HPDE6-E6E7 (cell line): ENCODE data around the gene VPS37C.

Source experiments
- DNase-seq: peaks from one replicate; pipeline ENCODE4 v3.0.0; 2011; ENCODE audit warnings: missing footprints; ENCODE audit errors: extremely low spot score

The VPS37C gene

DNA sequence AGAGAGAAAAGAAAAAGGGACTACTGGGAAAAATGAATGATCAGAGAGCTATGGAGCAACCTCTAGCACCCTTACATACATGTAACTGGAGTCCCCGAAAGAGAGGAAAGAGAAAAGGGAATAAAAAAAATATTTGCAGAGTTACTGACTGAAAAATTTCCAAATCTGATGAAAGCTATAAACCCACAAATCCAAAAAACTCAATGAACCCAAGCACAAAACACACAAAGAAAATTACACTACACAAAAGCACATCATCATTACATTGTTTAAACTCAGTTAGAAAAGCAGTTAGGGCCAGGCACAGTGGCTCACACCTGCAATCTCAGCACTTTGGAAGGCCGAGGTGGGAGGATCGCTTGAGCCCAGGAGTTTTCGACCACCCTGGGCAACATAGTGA is 6.7 kb downstream of the VPS37C start:
- no peak for DNase-seq

DNA sequence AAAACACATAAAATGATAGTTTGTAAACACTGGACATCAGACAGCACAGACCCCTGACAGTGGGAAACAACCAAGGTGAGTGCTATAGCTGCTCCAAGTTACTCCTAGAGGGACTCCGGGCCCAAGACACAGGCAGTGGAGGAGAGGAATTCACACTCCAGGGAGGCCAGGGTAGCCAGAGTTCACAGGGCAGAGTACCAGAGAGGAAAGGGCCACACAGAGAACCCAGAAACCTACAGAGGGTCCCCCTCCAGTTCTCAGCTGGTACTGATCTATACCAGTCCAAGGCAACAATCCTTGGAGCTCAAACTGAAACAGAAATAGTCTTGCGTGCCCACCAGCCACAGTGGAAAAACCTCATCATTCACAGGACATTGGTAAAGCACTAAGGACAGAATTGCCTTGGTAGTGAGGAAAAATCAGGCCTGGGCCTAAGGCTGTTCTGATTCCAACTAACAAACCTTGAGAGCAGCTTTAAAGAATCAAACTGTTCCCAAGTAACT is 7.6 kb downstream of the VPS37C start:
- DNase-seq: no peak

DNA sequence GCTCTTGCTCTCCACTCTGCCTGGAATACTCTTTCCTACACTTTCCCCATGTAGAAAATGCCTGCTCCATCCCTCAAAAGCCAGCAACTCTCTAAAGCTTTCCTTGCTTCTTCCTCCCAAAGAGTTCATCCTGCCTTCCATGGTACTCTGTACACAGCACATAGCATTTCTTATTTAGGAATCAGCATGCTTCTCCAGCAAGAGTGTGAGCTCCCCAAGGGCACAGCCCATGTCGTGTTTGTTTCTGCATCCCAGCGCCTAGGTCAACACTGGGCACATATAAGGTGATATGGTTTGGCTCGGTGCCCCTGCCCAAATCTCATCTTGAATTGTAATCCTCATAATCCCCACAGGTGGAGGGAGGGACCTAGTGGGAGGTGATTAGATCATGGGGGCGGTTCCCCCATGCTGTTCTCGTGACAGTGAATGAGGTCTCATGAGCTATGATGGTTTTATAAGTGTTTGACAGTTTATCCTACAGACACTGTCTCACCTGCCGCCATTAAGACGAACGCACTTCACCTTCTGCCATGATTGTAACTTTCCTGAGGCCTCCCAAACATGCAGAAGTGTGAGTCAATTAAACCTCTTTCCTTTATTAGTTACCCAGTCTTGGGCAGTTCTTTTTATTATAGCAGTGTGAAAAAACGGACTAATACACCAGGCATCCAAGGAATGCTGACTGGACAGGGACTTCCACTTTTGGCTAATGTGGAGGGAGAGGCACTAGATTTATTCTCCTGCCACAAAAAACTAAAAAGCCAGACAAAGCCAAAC is 8.2 kb downstream of the VPS37C start:
- DNase-seq: peak; percentile 58

DNA sequence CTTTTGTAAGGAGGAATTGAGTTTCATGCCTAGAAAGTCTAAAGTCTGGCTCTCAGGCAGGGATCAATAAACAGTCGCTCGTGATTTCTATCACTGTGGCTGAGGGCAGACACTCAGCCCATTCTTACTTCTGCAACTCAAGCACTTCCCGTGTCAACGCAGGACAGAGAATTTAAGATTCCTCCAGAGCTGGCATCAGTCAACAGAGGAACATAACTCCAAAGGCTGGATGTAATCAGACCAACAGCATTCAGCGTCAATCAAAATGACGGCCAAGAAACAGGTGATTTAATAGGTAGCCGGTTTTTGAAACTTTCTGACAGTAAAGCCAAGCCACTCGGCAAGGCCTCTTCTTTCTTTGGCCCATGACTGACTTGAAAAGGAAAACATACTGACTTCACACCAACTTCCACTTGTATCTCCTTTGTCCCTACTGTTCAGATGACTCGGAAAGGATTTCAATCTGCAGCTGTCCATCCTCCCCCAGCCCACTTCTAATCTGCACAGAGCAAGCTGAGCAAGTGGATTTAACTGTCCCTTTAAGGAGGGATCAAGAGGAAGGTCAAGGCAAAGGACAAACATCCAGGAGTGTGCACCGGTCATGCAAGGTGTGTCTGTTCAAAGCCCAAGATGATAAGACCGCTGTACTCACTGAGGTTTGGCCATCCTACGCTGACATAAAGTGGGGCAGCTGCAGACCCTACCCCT is 9.5 kb downstream of the VPS37C start:
- no peak for DNase-seq

DNA sequence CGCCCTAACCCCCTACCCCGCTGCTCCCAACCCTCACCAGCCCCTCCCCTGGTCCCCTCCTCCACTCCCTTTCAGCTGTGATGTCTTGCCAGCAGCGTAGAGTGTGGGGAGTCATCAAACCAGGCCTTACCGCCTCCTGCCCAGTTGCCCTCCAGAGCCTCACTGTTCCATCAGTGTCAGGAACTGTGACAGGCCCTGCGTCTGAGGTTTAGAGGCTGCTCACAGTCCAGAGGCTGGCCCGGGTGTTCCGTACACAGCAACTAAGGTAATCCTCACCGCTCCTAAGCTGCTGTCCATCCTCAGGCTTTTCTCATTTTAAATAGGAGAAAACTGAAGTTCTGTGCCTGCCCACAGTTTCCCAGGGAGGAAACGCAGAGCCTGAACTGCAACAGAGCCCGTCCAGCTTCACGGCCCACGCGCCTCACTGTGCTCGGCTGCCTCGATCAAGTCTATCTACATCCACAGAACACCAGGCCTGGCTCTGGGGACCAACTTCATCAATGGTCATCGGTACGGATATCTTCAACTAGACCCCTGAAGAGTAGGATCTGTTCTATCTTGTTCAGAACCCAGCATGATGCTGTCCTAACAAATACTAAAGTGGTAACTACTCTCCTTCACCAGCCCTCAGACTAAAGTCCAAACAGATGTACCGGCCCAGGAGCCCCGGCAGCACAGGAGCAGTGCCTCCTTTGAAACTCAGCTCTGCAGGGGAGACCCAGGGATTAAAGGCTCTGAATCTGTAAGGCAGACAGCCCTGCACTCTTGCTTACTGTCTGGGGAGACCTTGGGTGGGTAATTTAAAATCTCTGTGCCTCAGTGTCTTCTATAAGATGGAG is 10.3 kb downstream of the VPS37C start:
- DNase-seq: no peak

DNA sequence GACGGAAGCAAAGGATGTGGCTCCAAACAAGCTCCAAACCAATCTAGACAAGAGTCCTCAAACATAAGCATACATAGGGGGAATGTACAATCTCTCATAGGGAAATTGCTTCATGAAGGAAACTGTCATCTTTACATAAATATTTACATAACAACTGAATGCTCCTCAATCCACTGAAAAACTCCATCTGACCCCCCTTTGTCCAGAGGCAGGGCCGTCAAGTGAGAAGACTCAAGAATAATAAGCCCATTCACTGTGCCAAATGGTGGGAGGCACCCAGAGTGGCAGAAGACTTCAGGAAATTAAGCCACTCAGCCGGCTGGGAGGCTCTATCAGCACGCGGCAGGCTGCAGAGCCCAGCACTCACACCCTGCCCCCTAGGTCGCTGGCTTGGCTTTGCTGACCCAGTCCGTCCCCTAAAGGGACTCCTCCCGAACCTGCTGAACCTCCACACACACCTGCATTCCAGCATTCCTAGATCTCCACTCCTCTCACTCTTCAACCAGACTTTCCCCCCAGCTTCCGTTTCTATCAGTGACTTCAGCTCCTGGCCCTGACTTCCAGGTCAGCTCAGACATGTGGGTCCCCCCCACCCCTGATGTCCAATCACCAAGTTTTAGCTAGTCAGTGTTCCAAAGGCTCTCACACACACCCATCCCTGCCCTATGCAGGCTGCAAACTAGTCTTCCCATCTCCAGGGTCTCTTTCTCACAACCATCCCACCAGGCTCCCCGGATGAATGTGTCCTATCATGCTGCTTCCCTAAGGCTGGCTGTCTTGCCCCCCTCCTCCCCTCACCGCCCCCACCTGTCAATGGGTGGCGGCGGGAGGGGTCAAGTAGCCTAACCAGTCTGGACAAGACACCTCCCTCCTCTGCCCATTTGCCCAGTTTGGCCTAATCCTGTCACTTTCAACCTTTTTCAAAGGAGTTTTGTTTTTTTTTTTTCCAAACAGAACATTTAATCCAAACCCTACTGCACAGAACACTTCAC is 11.3 kb downstream of the VPS37C start:
- no peak for DNase-seq

DNA sequence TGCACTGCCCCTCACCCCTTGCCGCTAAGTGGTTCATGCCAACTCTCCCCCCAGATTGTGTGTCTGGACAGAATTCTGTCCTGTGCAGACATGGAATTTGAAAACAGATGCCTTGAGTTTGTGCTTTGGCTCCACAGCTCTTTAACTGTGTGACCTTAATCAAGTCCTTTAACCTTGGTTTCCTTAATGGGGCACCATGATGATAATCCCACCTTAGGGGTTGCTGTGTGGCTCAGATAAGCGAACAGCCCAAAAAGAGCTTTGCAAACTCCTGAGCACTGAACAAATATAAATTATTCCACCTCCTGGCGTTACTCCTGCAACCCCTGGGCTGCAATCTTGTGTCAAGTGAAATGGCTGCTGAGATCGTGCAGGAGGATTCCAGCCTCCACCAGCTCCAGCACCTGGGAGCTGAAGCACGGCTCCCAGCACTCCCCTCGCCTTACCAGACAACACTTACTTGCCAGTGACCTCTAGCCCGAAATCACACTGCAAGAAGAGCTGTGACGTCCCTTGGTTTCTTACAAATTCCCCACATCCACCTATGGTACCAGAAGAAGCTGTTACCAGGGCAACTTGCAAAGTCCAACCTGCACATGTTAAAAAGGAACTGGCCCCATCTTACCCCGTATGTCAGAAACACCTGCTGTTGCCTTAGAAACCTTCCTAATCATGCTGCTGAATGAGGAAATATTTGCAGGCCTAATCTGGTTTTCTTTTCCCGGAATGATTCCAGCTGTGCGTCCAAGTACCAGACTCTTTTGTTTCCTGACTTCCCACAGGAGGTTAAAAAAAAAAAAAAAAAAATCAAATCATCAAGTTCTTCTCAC is 13.2 kb downstream of the VPS37C start:
- DNase-seq: no peak

DNA sequence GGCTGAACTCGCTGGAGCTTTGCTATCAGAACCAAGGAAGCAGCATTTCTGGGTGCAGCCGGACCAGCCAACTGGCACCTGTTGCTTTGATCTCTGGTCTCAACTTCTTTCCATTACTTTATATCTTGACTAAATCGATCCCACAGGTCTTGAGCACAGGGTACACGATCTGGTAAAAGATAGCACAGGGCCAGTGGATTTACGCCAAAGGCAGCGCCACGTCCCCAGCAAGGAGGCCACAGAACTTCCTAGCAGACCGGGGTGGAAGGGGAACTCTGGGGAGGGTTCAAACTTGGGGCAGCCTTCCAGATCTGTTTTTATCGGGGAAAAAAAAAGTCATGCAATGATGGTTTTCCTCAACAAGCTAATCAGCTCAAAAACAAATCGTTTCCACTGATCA is 14.0 kb downstream of the VPS37C start:
- no peak for DNase-seq

DNA sequence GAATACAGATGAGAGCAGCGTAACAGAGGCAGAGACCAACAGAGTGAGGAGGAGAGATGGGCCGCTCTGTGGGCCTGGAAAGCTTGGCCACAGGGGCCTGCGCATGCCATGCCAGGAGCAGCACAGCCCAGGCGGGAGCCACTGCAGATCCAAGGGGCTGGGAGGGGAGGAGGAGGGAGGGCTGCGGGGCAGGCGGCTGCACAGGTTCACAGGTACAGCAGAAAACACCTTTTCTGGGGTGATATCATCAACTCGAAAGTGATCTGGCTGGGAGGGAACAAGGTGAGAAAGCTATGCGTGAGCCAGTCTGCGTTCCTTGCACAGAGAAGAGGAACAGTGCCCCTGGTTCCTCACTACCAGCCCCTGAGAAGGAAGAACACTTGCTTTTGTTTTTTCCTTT is 14.8 kb downstream of the VPS37C start:
- DNase-seq: no peak

DNA sequence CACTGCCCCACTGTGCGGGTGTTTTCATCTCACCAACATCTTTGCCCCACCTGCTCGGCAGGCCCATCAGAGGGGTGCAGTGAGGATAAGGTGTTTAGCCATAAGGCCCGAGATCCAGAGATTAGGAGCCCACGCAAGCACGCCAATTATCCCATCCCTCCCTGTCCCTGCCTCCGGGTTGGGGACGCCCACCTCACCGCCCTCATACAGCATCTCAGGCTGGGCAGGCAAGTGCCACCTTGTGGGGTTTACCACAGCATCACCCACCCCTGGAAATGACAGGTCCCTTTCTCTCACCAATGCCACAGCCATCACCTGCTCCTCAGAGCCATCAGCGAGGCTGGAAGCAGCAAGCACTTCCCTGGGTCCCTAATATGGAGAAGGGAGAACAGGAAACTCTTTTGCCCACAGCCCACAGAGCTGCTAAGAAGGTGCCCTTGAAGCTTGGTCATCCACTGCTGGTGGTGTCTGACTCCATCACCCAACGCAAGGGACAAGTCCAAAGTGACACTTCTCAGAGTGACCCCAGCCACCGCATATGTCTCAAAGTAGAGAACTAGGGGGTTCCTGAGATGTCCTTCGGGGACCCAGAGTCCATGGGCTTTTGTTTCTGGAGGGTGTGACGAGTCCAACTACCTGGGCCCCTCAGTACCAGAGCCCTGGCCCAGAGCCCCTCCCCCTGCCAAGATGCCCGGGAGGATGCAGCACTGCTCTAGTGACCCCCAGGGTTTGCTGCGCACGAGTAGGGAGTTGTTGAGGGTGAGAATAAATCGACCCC is 15.8 kb downstream of the VPS37C start:
- DNase-seq: no peak

DNA sequence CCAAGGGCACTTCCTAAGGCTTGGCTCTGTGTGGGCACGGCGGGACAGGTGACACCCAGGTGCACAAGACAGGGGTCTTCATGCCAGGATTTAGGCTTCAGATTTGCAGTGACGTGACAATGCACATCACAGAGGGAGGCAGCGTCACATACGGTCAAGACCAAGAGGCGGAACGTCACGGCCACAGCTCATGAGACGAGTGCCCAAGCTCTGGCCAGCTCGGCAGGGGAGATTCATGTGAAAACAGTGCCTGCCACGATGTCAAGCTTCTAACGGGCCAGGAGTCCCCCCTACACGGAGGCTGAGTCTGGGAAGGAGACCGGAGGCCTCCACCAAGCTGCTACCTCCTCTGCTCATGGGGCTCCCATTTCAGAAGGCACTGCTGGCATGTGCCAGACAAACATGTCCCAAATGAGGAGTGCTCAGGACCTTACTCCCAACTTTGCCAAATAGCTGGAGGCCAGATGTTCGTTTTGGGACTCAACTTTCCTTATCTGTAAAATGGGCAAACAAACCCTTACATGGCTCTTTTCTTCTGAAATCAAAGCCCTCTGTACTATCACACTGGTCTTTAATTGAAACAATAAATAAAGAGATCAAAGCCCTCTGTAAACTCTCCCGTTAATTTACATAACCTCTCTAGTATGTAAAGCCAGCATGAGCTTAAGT is 16.6 kb downstream of the VPS37C start:
- no peak for DNase-seq

DNA sequence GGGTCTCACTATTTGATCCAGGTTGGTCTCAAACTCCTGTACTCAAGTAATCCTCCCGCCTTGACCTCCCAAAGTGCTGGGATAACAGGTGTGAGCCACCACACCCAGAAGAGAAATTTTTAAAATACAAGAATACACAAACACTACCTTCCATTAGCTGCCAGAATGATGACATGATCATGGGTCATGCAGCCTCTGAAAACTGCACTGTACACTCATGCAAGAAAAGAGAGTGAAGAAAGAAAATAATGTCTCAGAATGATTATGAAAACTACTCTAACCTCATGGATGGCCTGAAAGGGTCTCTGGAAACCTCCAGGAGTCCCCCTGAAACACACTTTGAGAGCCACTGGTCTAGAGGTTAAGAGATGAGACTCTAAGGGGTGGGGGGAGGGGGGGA is 18.8 kb downstream of the VPS37C start:
- no peak for DNase-seq

DNA sequence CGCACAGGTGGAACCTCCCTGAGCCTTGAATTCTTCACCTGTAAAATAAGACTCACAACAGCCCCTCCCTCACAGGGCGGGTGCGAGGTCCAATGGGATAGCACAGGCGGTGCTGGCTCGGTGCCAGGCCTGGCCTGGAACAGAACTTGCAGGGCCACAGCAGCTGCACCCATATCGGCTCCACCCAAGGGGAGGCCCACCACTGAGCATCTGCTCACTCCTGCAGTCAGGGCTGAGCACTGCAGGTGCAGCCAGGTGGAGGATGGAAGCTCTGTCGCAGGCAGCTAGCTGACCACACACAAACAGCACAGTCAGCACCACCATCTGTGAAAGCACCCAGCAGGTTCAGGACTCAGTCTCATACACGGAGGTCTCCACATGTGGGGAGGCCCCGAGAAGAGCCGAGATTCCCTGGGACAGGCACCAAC is 19.6 kb downstream of the VPS37C start:
- no peak for DNase-seq

DNA sequence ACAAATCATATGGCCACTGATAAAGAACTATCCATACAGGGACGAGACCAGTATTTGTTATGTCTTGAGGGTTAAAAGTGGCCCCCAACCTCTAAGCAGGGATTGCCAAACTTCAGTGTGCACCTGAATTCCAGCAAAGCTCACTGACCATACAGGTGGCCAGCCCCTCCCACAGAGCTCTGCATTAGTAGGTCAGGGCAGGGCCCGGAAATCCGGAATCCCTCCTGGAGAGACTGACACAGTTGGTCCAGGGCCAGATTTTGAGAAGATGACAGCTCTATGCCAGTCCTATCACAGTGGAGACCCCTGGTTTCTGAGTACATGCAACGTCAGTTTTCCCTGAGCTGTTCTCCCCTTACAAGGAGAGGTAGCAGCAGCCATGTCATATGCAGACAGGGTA is 20.8 kb downstream of the VPS37C start:
- DNase-seq: no peak

DNA sequence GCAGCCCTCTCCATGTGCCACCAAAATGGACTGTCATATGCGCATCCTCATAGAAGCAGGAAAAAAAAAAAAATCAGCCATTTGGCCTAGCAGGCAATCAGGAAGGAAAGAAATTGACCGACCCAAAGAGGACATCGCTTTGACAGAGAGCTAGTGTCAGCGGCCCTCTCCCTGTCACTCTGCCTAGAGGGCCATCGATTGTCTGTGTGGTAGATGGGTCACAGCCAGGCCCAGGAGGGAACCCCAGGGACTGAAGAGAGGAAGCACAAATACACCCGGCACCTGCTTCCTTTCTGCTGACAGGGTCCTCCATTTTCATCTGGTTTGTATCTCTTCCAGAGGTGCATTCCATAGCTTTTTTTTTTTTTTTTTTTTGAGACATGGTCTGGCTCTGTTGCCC is 21.8 kb downstream of the VPS37C start:
- no peak for DNase-seq

DNA sequence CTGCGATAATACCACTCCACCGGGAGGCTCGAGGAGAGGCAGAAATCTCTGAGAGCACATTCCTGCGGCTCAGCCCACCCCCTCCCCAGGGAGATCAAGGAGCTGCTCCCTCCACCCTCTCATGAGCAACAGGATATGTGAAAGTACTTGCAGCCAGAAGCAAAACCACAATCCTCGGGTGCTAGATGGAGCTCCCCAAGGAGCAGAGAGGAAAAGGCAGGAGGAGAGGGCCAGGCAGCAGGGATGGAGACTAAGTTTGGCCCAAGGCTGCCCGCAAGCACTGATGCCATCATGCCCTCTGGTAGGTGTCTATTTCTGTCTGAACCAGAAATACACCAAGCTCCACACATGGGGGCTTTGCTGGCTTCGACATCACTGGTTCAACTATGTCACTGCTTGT is 22.3 kb downstream of the VPS37C start:
- no peak for DNase-seq

DNA sequence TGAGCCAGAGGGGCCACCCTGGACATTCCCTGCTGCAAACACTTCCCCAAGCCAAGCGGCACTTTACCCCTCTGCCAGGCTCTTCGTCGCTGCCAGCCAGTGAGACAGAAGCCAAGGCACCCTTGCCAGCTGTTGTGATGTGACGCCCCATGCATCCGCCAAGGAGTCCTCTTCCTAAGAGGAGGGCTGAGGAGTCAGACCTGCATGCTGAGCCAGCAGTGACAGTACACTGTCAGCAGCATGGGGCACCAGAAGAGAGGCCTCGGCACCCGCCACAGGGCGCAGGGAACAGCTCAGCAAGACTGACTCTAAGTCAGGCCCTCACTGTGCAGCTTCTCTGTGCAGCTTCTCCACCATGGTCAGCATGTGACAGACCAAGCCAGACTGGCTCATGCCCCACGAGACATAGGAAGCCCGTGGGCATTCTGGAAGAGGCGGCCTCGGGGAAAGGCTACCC is 26.4 kb downstream of the VPS37C start:
- DNase-seq: no peak

DNA sequence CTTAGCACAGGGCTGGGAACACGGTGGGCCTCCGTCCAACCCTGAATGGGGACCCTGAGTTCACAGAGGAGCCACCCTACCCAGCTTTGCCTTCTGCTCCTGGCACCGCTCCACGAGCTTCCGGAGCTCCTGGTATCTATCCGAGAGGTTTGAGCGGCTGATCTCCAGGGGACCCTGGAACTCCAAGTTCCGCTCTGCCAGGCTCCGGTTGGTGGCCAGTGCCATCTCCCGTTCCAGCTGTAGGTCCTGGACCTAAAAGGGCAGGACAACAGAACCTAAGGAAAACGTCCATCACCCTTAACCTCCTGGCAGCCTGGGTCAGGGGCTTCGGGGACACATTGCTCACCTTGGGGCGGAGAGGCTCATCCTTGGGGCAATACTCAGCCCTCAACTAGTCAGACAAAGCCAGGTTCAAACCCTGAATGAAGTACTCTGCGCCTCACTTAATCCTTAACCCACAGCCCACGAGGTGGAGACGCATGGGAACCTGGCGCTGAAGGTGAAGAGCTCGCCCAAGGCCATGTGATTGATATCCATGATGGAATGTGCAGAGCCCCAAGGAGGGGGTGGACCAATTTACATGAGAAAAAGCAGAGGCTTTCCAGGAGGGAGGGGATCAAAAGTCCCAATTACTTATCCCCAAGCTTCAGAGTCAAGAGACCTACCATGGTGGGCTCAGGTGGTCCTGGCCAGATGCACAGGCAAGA is 27.1 kb downstream of the VPS37C start:
- DNase-seq: no peak
